SK-N-MC (cell line): ENCODE data around the gene SRSF8.
"Not testable (repeated sequence)": the region's sequence is repeated elsewhere in the genome, so short reads cannot be mapped to it uniquely, and the experiment has no call there.

Experiments
- DNase-seq: peaks from one replicate; pipeline ENCODE4 v3.0.0-alpha.2; 2011; ENCODE audit warnings: low read depth, low spot score
- H3K27ac ChIP-seq: fragments of 200-600 bp; sonication (generic); 2 replicates; pipeline ENCODE4 v1.5.1; 2016; ENCODE audit warnings: mixed run types
- H3K36me3 ChIP-seq: fragments of 200-600 bp; sonication (generic); 2 replicates; pipeline ENCODE4 v1.6.1; 2017; ENCODE audit warnings: antibody characterized with exemption, low read length, mixed read lengths; ENCODE audit not compliant: insufficient read depth
- H3K4me3 ChIP-seq: fragments of 200-600 bp; sonication (generic); 2 replicates; pipeline ENCODE4 v1.5.1; 2016
- H3K9ac ChIP-seq: fragments of 200-600 bp; sonication (generic); 2 replicates; pipeline ENCODE4 v1.8.0; 2017; ENCODE audit warnings: mixed run types, mixed read lengths; ENCODE audit not compliant: insufficient read length
- H3K9me3 ChIP-seq: fragments of 200-600 bp; sonication (generic); 2 replicates; pipeline ENCODE4 v1.6.1; 2017; ENCODE audit warnings: low read depth, mild to moderate bottlenecking, antibody characterized with exemption, low read length, moderate library complexity, mixed read lengths
- EZH2 ChIP-seq: fragments of 200-600 bp; sonication (generic); IDR thresholded peaks from one replicate; pipeline ENCODE4 v1.6.1; 2017; ENCODE audit warnings: antibody characterized with exemption
- FOXP2 ChIP-seq: optimal IDR thresholded peaks from 2 replicates; pipeline ENCODE3; 2011; ENCODE audit warnings: mild to moderate bottlenecking, moderate library complexity; ENCODE audit not compliant: insufficient read depth; ENCODE audit errors: extremely low read length, control extremely low read depth
- POLR2AphosphoS5 ChIP-seq: IDR thresholded peaks from 2 replicates; pipeline ENCODE4 v1.6.1; 2012; ENCODE audit warnings: mild to moderate bottlenecking, low read depth, low read length, borderline replicate concordance

Gene SRSF8, protein sequence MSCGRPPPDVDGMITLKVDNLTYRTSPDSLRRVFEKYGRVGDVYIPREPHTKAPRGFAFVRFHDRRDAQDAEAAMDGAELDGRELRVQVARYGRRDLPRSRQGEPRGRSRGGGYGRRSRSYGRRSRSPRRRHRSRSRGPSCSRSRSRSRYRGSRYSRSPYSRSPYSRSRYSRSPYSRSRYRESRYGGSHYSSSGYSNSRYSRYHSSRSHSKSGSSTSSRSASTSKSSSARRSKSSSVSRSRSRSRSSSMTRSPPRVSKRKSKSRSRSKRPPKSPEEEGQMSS

GRCh38 chr11:95066716-95067038, at the start of gene SRSF8:
TSS of gene SRSF8 (plus strand) at chr11:95066919. CDS start at chr11:95067227, 308 bp downstream.
- no peak for DNase-seq
- Histone ChIP-seq H3K9ac (peak within 1 kb of the TSS; percentile 75), H3K4me3 (peak within 1 kb of the TSS; percentile 89), H3K27ac (peak within 1 kb of the TSS; percentile 60; the same call in 1 of the 2 replicates), H3K9me3 (no peaks in the 10 kb centered on the region), H3K36me3 (no peaks in the 10 kb centered on the region)
- TF ChIP-seq EZH2 (no peak), POLR2AphosphoS5 (no peak), FOXP2 (no peak)

DNA sequence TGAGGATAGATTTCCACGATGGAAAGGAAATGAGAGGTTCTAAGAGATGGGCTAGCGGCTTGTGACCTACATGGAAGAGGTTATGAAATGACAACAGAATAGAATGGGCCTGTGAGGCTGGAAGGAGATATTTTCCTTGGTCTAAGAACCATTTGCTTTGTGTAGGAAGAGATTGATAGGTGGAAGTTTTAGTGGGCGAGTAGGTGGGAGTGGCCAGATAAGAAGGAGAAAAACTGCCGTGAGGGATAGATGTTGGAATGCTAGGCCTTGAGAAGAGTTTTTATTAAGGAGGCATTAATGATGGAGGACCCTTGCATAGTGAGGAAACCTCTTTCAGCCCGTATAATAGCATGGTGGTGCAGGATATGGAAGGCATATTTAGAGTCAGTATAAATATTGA, 45.3 kb upstream of the SRSF8 start:
- not testable (repeated sequence) for DNase-seq, H3K4me3 ChIP-seq, H3K36me3 ChIP-seq, H3K9me3 ChIP-seq, H3K9ac ChIP-seq, H3K27ac ChIP-seq

- H3K4me3 ChIP-seq = no peak within 1 kb of the TSS
- DNase-seq = no peak
- H3K9ac ChIP-seq = no peak within 1 kb of the TSS
- TF ChIP-seq EZH2 (no peak), POLR2AphosphoS5 (no peak), FOXP2 (no peak)
- no peaks in the 10 kb centered on the region for H3K36me3 ChIP-seq
- no peak within 1 kb of the TSS for H3K27ac ChIP-seq
- H3K9me3 ChIP-seq = no peaks in the 10 kb centered on the region
Measured at GRCh38 chr11:95024958-95025357, 41.8 kb upstream of the SRSF8 start, which contains the start of gene KDM4E. TSS of gene KDM4E (plus strand) at chr11:95025258. CDS start at chr11:95025558, 300 bp downstream.

DNA sequence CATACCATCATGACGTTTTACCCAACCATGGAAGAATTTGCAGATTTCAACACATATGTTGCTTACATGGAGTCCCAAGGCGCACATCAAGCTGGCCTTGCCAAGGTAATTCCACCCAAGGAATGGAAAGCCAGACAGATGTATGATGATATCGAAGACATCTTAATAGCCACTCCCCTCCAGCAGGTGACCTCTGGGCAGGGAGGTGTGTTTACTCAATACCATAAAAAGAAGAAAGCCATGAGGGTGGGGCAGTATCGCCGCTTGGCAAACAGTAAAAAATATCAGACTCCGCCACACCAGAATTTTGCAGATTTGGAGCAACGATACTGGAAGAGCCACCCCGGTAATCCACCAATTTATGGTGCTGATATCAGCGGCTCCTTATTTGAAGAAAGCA, 41.1 kb upstream of the SRSF8 start:
- not testable (repeated sequence) for H3K9me3 ChIP-seq, H3K36me3 ChIP-seq, DNase-seq, H3K4me3 ChIP-seq, H3K9ac ChIP-seq, H3K27ac ChIP-seq

- H3K9ac ChIP-seq = no peak overlapping the region
- H3K27ac ChIP-seq = no peak overlapping the region
- H3K4me3 ChIP-seq = no peak overlapping the region
- no peak for DNase-seq
- H3K36me3 ChIP-seq = no peaks in the 10 kb centered on the region
- TF ChIP-seq EZH2 = no peak
- no peak for TF ChIP-seq FOXP2
- no peak for TF ChIP-seq POLR2AphosphoS5
- no peaks in the 10 kb centered on the region for H3K9me3 ChIP-seq
Measured at GRCh38 chr11:95028357-95028756, 38.4 kb upstream of the SRSF8 start.

GRCh38 chr11:95033051-95033450, 33.7 kb upstream of the SRSF8 start:
- H3K36me3 ChIP-seq = no peaks in the 10 kb centered on the region
- no peaks in the 10 kb centered on the region for H3K9me3 ChIP-seq
- no peak overlapping the region for H3K9ac ChIP-seq
- TF ChIP-seq FOXP2 (no peak), EZH2 (no peak), POLR2AphosphoS5 (no peak)
- H3K4me3 ChIP-seq = no peak overlapping the region
- H3K27ac ChIP-seq = no peak overlapping the region
- DNase-seq = no peak

DNA sequence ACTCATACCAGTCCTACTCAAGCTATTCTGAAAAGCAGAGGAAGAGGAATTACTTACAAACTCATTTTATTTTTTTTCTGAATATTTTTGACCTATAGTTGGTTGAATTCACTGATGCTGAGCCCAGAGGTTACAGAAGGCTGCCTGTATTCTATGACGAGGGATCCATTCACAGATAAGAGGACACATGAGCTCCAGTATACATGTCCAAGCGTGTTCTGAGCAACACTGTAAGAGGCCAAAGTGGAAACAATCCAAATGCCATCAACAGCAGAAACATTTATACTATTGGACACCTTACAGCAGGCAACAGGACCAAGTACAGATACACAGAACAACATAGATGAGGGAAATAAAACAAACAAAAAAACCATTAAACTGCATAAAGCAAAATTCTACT, 31.4 kb upstream of the SRSF8 start:
- DNase-seq = no peak
- Histone ChIP-seq H3K4me3 (no peak overlapping the region), H3K9ac (no peak overlapping the region), H3K36me3 (no peaks in the 10 kb centered on the region), H3K9me3 (no peaks in the 10 kb centered on the region), H3K27ac (no peak overlapping the region)
- TF ChIP-seq EZH2 (no peak), FOXP2 (no peak), POLR2AphosphoS5 (no peak)

DNA sequence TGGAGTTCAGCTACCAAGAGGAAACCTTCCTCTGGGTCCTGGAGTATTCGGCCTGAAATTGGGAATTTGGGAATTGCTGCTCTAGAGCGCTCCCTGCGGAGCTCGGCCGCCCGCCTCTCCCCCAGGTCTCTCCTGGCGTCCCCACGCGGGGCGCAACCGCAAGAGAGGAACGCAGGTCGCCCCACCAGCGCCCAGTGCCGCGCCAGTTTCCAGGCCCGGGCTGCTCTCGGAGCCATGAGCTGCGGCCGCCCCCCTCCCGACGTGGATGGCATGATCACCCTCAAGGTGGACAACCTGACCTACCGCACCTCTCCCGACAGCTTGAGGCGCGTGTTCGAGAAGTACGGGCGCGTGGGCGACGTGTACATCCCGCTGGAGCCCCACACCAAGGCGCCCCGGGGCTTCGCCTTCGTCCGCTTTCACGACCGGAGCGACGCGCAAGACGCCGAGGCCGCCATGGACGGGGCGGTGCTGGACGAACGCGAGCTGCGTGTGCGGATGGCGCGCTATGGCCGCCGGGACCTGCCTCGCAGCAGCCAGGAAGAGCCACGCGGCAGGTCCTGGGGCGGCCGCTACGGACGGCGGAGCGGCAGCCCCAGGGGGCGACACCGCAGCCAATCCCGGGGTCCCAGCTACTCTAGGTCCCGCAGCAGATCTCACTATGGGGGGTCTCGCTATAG, 29.2 kb upstream of the SRSF8 start:
- not testable (repeated sequence) for H3K4me3 ChIP-seq, H3K9me3 ChIP-seq, DNase-seq, H3K27ac ChIP-seq, H3K36me3 ChIP-seq, H3K9ac ChIP-seq

GRCh38 chr11:95042239-95042638, 24.5 kb upstream of the SRSF8 start:
- Histone ChIP-seq H3K9ac (no peak overlapping the region), H3K9me3 (no peaks in the 10 kb centered on the region), H3K27ac (no peak overlapping the region), H3K4me3 (no peak overlapping the region), H3K36me3 (no peaks in the 10 kb centered on the region)
- TF ChIP-seq POLR2AphosphoS5 (no peak), FOXP2 (no peak), EZH2 (no peak)
- DNase-seq = no peak
